PC-3 (cell line): ENCODE data around the gene SPTBN2. TPM values are rescaled to one million over a fixed set of nuclear protein-coding genes. Genes with fewer than 3 reads are reported as not detected.

ENCODE experiments used
- ATAC-seq: fragments of 200-7000 bp; cut with Tn5 transposase; 2 replicates; pipeline ENCODE4 v1.9.1; 2020; ENCODE audit warnings: mild to moderate bottlenecking, moderate library complexity
- BruUV-seq: library from RNA; stranded (reverse); fragments of 400-500 nt; replicated peaks from 2 replicates; lab custom pipeline; 2021; lab: Mats Ljungman, UMichigan
- CTCF ChIA-PET: fragments of 300-600 bp; sonication (Branson Sonifier 250); formaldehyde crosslinking; loops from one replicate; lab custom pipeline; 2022; ENCODE audit warnings: antibody characterized with exemption; lab: Charles Lee
- POLR2A ChIA-PET: fragments of 300-600 bp; sonication (Branson Sonifier 250); formaldehyde crosslinking; loops from one replicate; lab custom pipeline; 2022; ENCODE audit warnings: antibody characterized with exemption; ENCODE audit not compliant: unreplicated experiment; lab: Charles Lee
- DNase-seq: peaks from one replicate; pipeline ENCODE4 v3.0.0-alpha.2; 2015
- H2AFZ ChIP-seq: fragments of 300-600 bp; sonication (generic); 2 replicates; pipeline ENCODE4 v1.6.0; 2016; ENCODE audit warnings: antibody characterized with exemption, low read length
- H3F3A ChIP-seq: fragments of 300-600 bp; sonication (generic); one replicate; pipeline ENCODE4 v1.6.0; 2017; ENCODE audit warnings: antibody characterized with exemption, low read length, control low read depth, mild to moderate bottlenecking; ENCODE audit not compliant: unreplicated experiment
- H3K27ac ChIP-seq: fragments of 300-600 bp; sonication (generic); 2 replicates; pipeline ENCODE4 v1.5.1; 2016; ENCODE audit warnings: mild to moderate bottlenecking, low read length
- H3K27me3 ChIP-seq: fragments of 300-600 bp; sonication (generic); 2 replicates; pipeline ENCODE4 v1.6.1; 2016; ENCODE audit warnings: low read length, mixed read lengths
- H3K36me3 ChIP-seq: fragments of 300-600 bp; sonication (generic); 2 replicates; pipeline ENCODE4 v1.6.1; 2016; ENCODE audit warnings: low read depth, mixed run types, low read length, mixed read lengths
- H3K4me1 ChIP-seq: fragments of 300-600 bp; sonication (generic); 2 replicates; pipeline ENCODE4 v1.5.1; 2016; ENCODE audit warnings: low read length; ENCODE audit not compliant: insufficient read depth
- H3K4me2 ChIP-seq: fragments of 300-600 bp; sonication (generic); 2 replicates; pipeline ENCODE4 v1.6.0; 2016; ENCODE audit warnings: low read length
- H3K4me3 ChIP-seq: fragments of 300-600 bp; sonication (generic); 2 replicates; pipeline ENCODE4 v1.5.1; 2016; ENCODE audit warnings: mild to moderate bottlenecking, low read length, mixed read lengths
- H3K79me2 ChIP-seq: fragments of 300-600 bp; sonication (generic); 2 replicates; pipeline ENCODE4 v1.6.1; 2017; ENCODE audit warnings: low read length, mixed read lengths
- H3K9ac ChIP-seq: fragments of 300-600 bp; sonication (generic); 2 replicates; pipeline ENCODE4 v1.6.0; 2016; ENCODE audit warnings: mild to moderate bottlenecking, low read length
- H3K9me2 ChIP-seq: fragments of 300-600 bp; sonication (generic); replicated peaks from 2 replicates; pipeline ENCODE4 v1.6.1; 2016; ENCODE audit warnings: mixed run types, low read length, mixed read lengths
- H3K9me3 ChIP-seq: fragments of 300-600 bp; sonication (generic); 2 replicates; pipeline ENCODE4 v1.6.1; 2016; ENCODE audit warnings: low read length, mixed read lengths
- H4K20me1 ChIP-seq: fragments of 300-600 bp; sonication (generic); 2 replicates; pipeline ENCODE4 v1.6.1; 2016; ENCODE audit warnings: low read length, mixed read lengths
- EZH2 ChIP-seq: fragments of 300-600 bp; sonication (generic); IDR thresholded peaks from one replicate; pipeline ENCODE4 v1.6.1; 2017; ENCODE audit warnings: antibody characterized with exemption, mild to moderate bottlenecking, low read length; ENCODE audit not compliant: unreplicated experiment
- EZH2phosphoT487 ChIP-seq: fragments of 300-600 bp; sonication (generic); IDR thresholded peaks from 2 replicates; pipeline ENCODE4 v1.6.1; 2018; ENCODE audit warnings: mild to moderate bottlenecking, antibody characterized with exemption, low read length, borderline replicate concordance
- intact Hi-C: fragments of 100-400 bp; cut with micrococcal nuclease; formaldehyde crosslinking; loops from 2 replicates; pipeline ENCODE4 v1.9.0; 2023
- total RNA-seq: library from RNA; depleted of rRNA; stranded (reverse); fragments of >200 nt; gene quantifications from 2 replicates; pipeline ENCODE4 v1.2.3, GENCODE V29; 2014
- TF ChIP-seq, protein P1 (sequence below): fragments of 300-600 bp; sonication (generic); conservative IDR thresholded peaks from 2 replicates; pipeline ENCODE4 v1.5.1; 2017; ENCODE audit warnings: antibody characterized with exemption, low read depth, mild to moderate bottlenecking, low read length

SPTBN2 gene
- total RNA-seq, 1 experiment from 2014 or later, result 74.9 TPM

DNA sequence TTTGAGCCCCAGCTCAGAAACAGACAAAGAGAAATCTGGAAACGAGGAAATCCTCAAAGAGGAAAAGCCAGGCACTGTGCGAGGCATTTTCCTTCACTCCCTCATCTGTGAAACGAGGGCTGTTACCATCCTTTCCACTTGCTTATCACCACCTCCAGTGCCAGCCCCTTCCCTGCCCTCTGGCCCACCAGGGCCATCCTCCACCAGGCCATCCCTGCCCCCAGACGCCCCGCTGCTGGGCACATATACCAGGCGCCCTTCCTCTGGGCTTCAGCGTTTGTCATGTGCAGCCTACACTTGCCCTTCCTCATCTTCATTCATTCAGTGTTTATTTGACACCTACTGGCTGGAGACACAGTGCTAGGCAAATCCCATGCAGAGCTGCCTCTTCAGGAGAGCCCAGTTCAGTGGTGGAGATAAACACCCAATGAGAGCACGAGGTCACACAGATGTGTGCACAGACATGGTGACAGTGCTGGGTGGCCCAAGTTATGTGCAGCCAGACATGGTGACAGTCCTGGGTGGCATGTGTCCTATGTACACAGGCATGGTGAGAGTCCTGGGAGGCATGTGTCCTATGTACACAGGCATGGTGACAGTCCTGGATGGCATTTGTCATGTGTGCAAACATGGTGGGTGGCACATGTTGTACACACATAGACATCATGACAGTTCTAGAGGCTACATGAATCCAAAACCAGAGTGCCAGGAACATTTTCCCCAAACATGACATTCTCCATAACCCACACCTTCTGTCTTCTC lies 9.7 kb downstream of the SPTBN2 start:
- Histone ChIP-seq H4K20me1 (no peaks in the 10 kb centered on the region), H3K4me1 (peaks cover 44% of the 10 kb centered on the region), H3K36me3 (peaks cover 28% of the 10 kb centered on the region), H3K9me3 (no peaks in the 10 kb centered on the region), H3K4me3 (no peak overlapping the region), H3F3A (no peaks in the 10 kb centered on the region), H3K9me2 (no peaks in the 10 kb centered on the region), H3K27me3 (no peaks in the 10 kb centered on the region), H3K79me2 (peaks cover 27% of the 10 kb centered on the region), H3K27ac (peak overlapping the region; percentile 66), H2AFZ (no peak overlapping the region), H3K4me2 (peak overlapping the region; percentile 78), H3K9ac (peak overlapping the region; percentile 2; the same call in 1 of the 2 replicates)
- CTCF ChIA-PET, result no interaction called here
- DNase-seq (no peak), ATAC-seq (no peak)
- intact Hi-C loops, result no loop called here
- TF ChIP-seq EZH2phosphoT487, result no peak
- TF ChIP-seq, protein P1, sequence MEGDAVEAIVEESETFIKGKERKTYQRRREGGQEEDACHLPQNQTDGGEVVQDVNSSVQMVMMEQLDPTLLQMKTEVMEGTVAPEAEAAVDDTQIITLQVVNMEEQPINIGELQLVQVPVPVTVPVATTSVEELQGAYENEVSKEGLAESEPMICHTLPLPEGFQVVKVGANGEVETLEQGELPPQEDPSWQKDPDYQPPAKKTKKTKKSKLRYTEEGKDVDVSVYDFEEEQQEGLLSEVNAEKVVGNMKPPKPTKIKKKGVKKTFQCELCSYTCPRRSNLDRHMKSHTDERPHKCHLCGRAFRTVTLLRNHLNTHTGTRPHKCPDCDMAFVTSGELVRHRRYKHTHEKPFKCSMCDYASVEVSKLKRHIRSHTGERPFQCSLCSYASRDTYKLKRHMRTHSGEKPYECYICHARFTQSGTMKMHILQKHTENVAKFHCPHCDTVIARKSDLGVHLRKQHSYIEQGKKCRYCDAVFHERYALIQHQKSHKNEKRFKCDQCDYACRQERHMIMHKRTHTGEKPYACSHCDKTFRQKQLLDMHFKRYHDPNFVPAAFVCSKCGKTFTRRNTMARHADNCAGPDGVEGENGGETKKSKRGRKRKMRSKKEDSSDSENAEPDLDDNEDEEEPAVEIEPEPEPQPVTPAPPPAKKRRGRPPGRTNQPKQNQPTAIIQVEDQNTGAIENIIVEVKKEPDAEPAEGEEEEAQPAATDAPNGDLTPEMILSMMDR, result no peak
- no peak for TF ChIP-seq EZH2
- no TSS peak for BruUV-seq
- POLR2A ChIA-PET, result no interaction called here

DNA sequence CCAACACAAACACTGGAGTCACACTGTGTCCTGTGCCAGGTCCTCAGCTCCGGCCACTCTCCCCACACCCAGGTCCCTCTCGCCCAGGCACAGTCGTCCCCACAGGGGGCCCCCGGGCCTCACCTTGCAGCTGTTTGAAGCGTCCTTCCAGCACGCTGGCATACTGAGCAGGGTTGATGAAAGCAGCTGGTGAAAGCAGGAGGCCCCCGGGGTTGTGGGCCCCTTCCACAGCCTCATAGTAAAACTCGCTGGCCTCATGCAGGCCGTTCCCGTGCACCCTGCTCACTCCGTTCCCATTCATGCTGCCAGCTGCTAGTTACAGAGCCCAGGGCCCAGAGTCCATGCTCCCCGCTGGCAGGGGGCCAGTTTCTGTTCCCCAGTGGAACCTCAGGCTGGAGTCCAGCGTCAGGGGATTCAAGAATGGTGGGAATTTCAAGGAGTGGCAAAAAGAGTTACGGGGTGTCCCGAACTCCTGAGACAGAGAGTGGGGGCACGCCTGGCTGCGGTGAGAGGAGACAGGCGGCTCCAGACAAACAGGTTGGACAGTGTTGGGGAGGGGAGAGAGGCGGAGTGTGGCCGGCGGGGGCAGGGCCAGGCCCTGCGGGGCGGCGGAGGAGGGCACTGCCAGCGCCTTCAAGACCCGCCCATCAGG lies 10.6 kb downstream of the SPTBN2 start:
- no TSS peak for BruUV-seq
- ATAC-seq (no peak), DNase-seq (no peak)
- Histone ChIP-seq H3K4me3 (no peak overlapping the region), H3K27ac (no peak overlapping the region), H2AFZ (no peak overlapping the region), H3K4me2 (no peak overlapping the region), H3K79me2 (peaks cover 21% of the 10 kb centered on the region), H3K36me3 (peaks cover 32% of the 10 kb centered on the region), H3K9ac (no peak overlapping the region), H3K9me3 (no peaks in the 10 kb centered on the region), H3K27me3 (no peaks in the 10 kb centered on the region), H3K4me1 (peaks cover 35% of the 10 kb centered on the region), H3F3A (no peaks in the 10 kb centered on the region), H3K9me2 (no peaks in the 10 kb centered on the region), H4K20me1 (no peaks in the 10 kb centered on the region)
- ChIA-PET CTCF (no interaction called here), POLR2A (no interaction called here)
- TF ChIP-seq, protein P1, result no peak
- no peak for TF ChIP-seq EZH2
- no peak for TF ChIP-seq EZH2phosphoT487
- intact Hi-C loops, result no loop called here

DNA sequence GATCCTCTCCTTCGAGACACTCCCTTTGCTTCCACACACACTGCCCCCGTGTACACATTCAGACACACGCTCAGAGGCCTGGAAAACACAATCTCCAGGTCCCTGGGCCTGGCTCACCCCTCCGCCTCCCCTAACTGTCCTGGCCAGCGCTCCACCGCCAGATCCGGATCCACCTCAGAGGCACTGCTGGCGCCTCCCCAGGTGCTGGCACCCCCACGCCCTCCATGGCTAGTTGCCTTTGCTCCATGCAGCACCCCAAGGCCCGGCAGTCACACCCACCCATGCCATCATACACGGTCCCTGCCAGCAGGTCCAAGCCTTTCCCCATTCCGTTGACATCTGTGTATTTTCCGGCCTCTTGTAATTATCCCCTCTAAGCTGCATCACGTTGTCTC lies 11.1 kb downstream of the SPTBN2 start:
- Histone ChIP-seq H3K36me3 (peaks cover 33% of the 10 kb centered on the region), H3K9me3 (no peaks in the 10 kb centered on the region), H3F3A (no peaks in the 10 kb centered on the region), H3K4me2 (no peak overlapping the region), H2AFZ (no peak overlapping the region), H4K20me1 (no peaks in the 10 kb centered on the region), H3K27me3 (no peaks in the 10 kb centered on the region), H3K79me2 (peaks cover 16% of the 10 kb centered on the region), H3K27ac (no peak overlapping the region), H3K4me1 (peaks cover 30% of the 10 kb centered on the region), H3K4me3 (no peak overlapping the region), H3K9ac (no peak overlapping the region), H3K9me2 (no peaks in the 10 kb centered on the region)
- intact Hi-C loops, result no loop called here
- POLR2A ChIA-PET, result no interaction called here
- no TSS peak for BruUV-seq
- DNase-seq (no peak), ATAC-seq (no peak)
- no peak for TF ChIP-seq EZH2phosphoT487
- TF ChIP-seq, protein P1, result no peak
- no peak for TF ChIP-seq EZH2
- CTCF ChIA-PET, result no interaction called here
